Immature natural killer cell (primary cell): Measurements from ENCODE around the gene FKBP6. TPM values are rescaled to one million over a fixed set of nuclear protein-coding genes. Genes with fewer than 3 reads are reported as not detected.
A peak's percentile ranks its signal among the peaks of the same experiment; 100 is the strongest.
"Not testable (repeated sequence)": the region's sequence is repeated elsewhere in the genome, so short reads cannot be mapped to it uniquely, and the experiment has no call there.

Source experiments
- DNase-seq, 3 donors: peaks; one replicate each; pipeline ENCODE4 v3.0.0; 2022; ENCODE audit warnings: mixed read lengths in 1 of 3
- H3K27ac Mint-ChIP-seq, 6 donors: one replicate each; pipeline ENCODE4 v1.8.0; 2020; ENCODE audit warnings: mixed read lengths in 6 of 6, mild to moderate bottlenecking in 5 of 6, inconsistent platforms in 4 of 6, moderate library complexity in 3 of 6
- H3K27me3 Mint-ChIP-seq, 3 donors: one replicate each; pipeline ENCODE4 v1.8.0; 2020 to 2021; ENCODE audit warnings: low read depth in 3 of 3, mild to moderate bottlenecking in 3 of 3, mixed read lengths in 3 of 3, moderate library complexity in 3 of 3, inconsistent platforms in 1 of 3
- H3K36me3 Mint-ChIP-seq, 3 donors: one replicate each; pipeline ENCODE4 v1.8.0; 2020; ENCODE audit warnings: mixed read lengths in 3 of 3, inconsistent platforms in 2 of 3, mild to moderate bottlenecking in 2 of 3
- H3K4me1 Mint-ChIP-seq, 2 donors: one replicate each; pipeline ENCODE4 v1.8.0; 2020; ENCODE audit warnings: inconsistent platforms in 2 of 2, mild to moderate bottlenecking in 2 of 2, mixed read lengths in 2 of 2, moderate library complexity in 1 of 2
- H3K4me3 Mint-ChIP-seq, 5 donors: one replicate each; pipeline ENCODE4 v1.8.0; 2020; ENCODE audit warnings: mild to moderate bottlenecking in 5 of 5, mixed read lengths in 5 of 5, inconsistent platforms in 3 of 5, moderate library complexity in 3 of 5
- H3K9me3 Mint-ChIP-seq, 6 donors: one replicate each; pipeline ENCODE4 v1.8.0; 2020; ENCODE audit warnings: mild to moderate bottlenecking in 6 of 6, mixed read lengths in 6 of 6, inconsistent platforms in 4 of 6, moderate library complexity in 3 of 6
- polyA plus RNA-seq, 3 donors: library from polyadenylated mRNA; unstranded; fragments of 300-500 nt; fragmentation: Illumina TruSeq; gene quantifications; one replicate each; pipeline ENCODE4 v1.2.3, GENCODE V29; 2021

FKBP6 gene
- polyA plus RNA-seq, 3 donors from 2014 or later = not detected

GRCh38 chr7:73354196-73354595 lies 26.2 kb downstream of the FKBP6 start:
- Mint-ChIP-seq H3K4me1 (peaks cover 0 to 3% of the 10 kb centered on the region in 2 donors), H3K36me3 (no peaks in the 10 kb centered on the region), H3K27me3 (peaks cover 3 to 10% (median 3%) of the 10 kb centered on the region in 3 donors), H3K4me3 (no peak overlapping the region), H3K27ac (no peak overlapping the region), H3K9me3 (no peaks in the 10 kb centered on the region)
- no peak for DNase-seq

- Mint-ChIP-seq H3K9me3 (no peaks in the 10 kb centered on the region), H3K27ac (no peak overlapping the region), H3K4me3 (no peak overlapping the region), H3K27me3 (peaks cover 3 to 10% (median 3%) of the 10 kb centered on the region in 3 donors), H3K36me3 (no peaks in the 10 kb centered on the region), H3K4me1 (peaks cover 0 to 3% of the 10 kb centered on the region in 2 donors)
- no peak for DNase-seq
Measured at GRCh38 chr7:73354821-73355220, 26.9 kb downstream of the FKBP6 start.

- H3K4me1 Mint-ChIP-seq = peaks cover 0 to 3% of the 10 kb centered on the region in 2 donors
- no peaks in the 10 kb centered on the region for H3K9me3 Mint-ChIP-seq
- no peaks in the 10 kb centered on the region for H3K36me3 Mint-ChIP-seq
- peaks cover 3 to 10% (median 4%) of the 10 kb centered on the region in 3 donors for H3K27me3 Mint-ChIP-seq
- H3K4me3 Mint-ChIP-seq = no peak overlapping the region
- no peak for DNase-seq
- no peak overlapping the region for H3K27ac Mint-ChIP-seq
Measured at GRCh38 chr7:73356159-73356558, 28.2 kb downstream of the FKBP6 start.

GRCh38 chr7:73358590-73359275 lies 30.8 kb downstream of the FKBP6 start:
- Mint-ChIP-seq H3K27me3 (peaks cover 3 to 10% (median 4%) of the 10 kb centered on the region in 3 donors), H3K36me3 (no peaks in the 10 kb centered on the region), H3K4me1 (peaks cover 0 to 3% of the 10 kb centered on the region in 2 donors), H3K27ac (no peak overlapping the region), H3K4me3 (peak overlapping the region in 1 of 5 donors; percentile 44), H3K9me3 (no peaks in the 10 kb centered on the region)
- DNase-seq = no peak

- DNase-seq = no peak
- Mint-ChIP-seq H3K36me3 (no peaks in the 10 kb centered on the region), H3K9me3 (no peaks in the 10 kb centered on the region), H3K27me3 (peaks cover 3 to 10% (median 4%) of the 10 kb centered on the region in 3 donors), H3K4me1 (peaks cover 0 to 3% of the 10 kb centered on the region in 2 donors), H3K27ac (no peak overlapping the region), H3K4me3 (peak overlapping the region in 1 of 5 donors; percentile 27)
Measured at GRCh38 chr7:73359306-73359705, 31.3 kb downstream of the FKBP6 start.

- Mint-ChIP-seq H3K4me3 (no peak overlapping the region), H3K36me3 (no peaks in the 10 kb centered on the region), H3K27me3 (peaks cover 3 to 10% (median 4%) of the 10 kb centered on the region in 3 donors), H3K9me3 (no peaks in the 10 kb centered on the region), H3K27ac (no peak overlapping the region), H3K4me1 (peaks cover 0 to 3% of the 10 kb centered on the region in 2 donors)
- DNase-seq = no peak
Measured at GRCh38 chr7:73359746-73360375, 31.9 kb downstream of the FKBP6 start.

GRCh38 chr7:73360590-73360989 lies 32.6 kb downstream of the FKBP6 start:
- not testable (repeated sequence) for H3K4me1 Mint-ChIP-seq, H3K4me3 Mint-ChIP-seq, DNase-seq, H3K27ac Mint-ChIP-seq, H3K27me3 Mint-ChIP-seq, H3K36me3 Mint-ChIP-seq, H3K9me3 Mint-ChIP-seq

GRCh38 chr7:73363225-73364005 lies 35.5 kb downstream of the FKBP6 start:
- Mint-ChIP-seq H3K27me3 (peaks cover 0 to 3% (median 1%) of the 10 kb centered on the region in 3 donors), H3K4me3 (no peak overlapping the region), H3K4me1 (peaks cover 0 to 1% of the 10 kb centered on the region in 2 donors), H3K27ac (no peak overlapping the region), H3K9me3 (no peaks in the 10 kb centered on the region), H3K36me3 (no peaks in the 10 kb centered on the region)
- no peak for DNase-seq

GRCh38 chr7:73364006-73364728 lies 36.2 kb downstream of the FKBP6 start:
- Mint-ChIP-seq H3K27ac (no peak overlapping the region), H3K9me3 (no peaks in the 10 kb centered on the region), H3K27me3 (peaks cover 0 to 6% (median 3%) of the 10 kb centered on the region in 3 donors), H3K4me1 (no peaks in the 10 kb centered on the region), H3K36me3 (no peaks in the 10 kb centered on the region), H3K4me3 (no peak overlapping the region)
- no peak for DNase-seq

GRCh38 chr7:73366127-73366526 lies 38.2 kb downstream of the FKBP6 start:
- no peak overlapping the region for H3K27ac Mint-ChIP-seq
- H3K27me3 Mint-ChIP-seq = peaks cover 0 to 4% (median 3%) of the 10 kb centered on the region in 3 donors
- no peaks in the 10 kb centered on the region for H3K9me3 Mint-ChIP-seq
- no peak for DNase-seq
- no peaks in the 10 kb centered on the region for H3K36me3 Mint-ChIP-seq
- H3K4me1 Mint-ChIP-seq = no peaks in the 10 kb centered on the region
- H3K4me3 Mint-ChIP-seq = no peak overlapping the region

GRCh38 chr7:73366990-73367389 lies 39.0 kb downstream of the FKBP6 start:
- no peak for DNase-seq
- Mint-ChIP-seq H3K36me3 (no peaks in the 10 kb centered on the region), H3K4me1 (no peaks in the 10 kb centered on the region), H3K9me3 (no peaks in the 10 kb centered on the region), H3K4me3 (no peak overlapping the region), H3K27ac (no peak overlapping the region), H3K27me3 (peaks cover 0 to 7% (median 3%) of the 10 kb centered on the region in 3 donors)

- H3K27me3 Mint-ChIP-seq = peaks cover 3 to 7% (median 3%) of the 10 kb centered on the region in 3 donors
- no peak overlapping the region for H3K4me3 Mint-ChIP-seq
- H3K36me3 Mint-ChIP-seq = no peaks in the 10 kb centered on the region
- H3K4me1 Mint-ChIP-seq = no peaks in the 10 kb centered on the region
- H3K9me3 Mint-ChIP-seq = no peaks in the 10 kb centered on the region
- DNase-seq = no peak
- H3K27ac Mint-ChIP-seq = no peak overlapping the region
Measured at GRCh38 chr7:73369009-73369408, 41.0 kb downstream of the FKBP6 start.

GRCh38 chr7:73369622-73370021 lies 41.7 kb downstream of the FKBP6 start:
- no peak for DNase-seq
- no peak overlapping the region for H3K4me3 Mint-ChIP-seq
- H3K36me3 Mint-ChIP-seq = no peaks in the 10 kb centered on the region
- H3K27me3 Mint-ChIP-seq = peaks cover 4 to 7% (median 5%) of the 10 kb centered on the region in 3 donors
- no peaks in the 10 kb centered on the region for H3K9me3 Mint-ChIP-seq
- no peaks in the 10 kb centered on the region for H3K4me1 Mint-ChIP-seq
- H3K27ac Mint-ChIP-seq = no peak overlapping the region
